GM12874 (cell line): ENCODE measurements around the gene TEX261.

Source experiments
- TF ChIP-seq, protein P1 (sequence below): IDR thresholded peaks from 2 replicates; pipeline ENCODE4 v1.5.1; 2011; ENCODE audit warnings: low read depth, mild to moderate bottlenecking, control low read depth, low read length, moderate library complexity; ENCODE audit not compliant: insufficient read depth

Gene TEX261

DNA sequence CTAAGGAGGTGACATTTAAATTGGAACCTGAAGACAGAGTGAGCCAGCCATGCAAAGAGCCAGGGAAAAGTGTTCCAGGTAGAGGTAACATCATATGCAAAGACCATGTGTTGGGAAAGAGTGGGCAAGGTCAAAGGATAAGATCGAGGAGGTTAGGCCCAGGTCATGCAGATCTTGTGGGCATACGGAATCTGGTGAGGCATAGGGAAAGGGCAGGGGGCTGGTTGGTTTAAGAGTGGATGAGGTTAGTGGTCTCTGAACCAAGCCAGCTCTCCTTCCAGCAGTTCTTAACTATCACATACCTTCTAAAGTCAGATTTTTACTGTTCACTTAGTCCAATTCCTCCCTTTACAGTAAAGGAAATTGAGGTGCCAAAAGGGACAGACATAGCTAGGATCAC lies 13.3 kb downstream of the TEX261 start:
- TF ChIP-seq, protein P1, sequence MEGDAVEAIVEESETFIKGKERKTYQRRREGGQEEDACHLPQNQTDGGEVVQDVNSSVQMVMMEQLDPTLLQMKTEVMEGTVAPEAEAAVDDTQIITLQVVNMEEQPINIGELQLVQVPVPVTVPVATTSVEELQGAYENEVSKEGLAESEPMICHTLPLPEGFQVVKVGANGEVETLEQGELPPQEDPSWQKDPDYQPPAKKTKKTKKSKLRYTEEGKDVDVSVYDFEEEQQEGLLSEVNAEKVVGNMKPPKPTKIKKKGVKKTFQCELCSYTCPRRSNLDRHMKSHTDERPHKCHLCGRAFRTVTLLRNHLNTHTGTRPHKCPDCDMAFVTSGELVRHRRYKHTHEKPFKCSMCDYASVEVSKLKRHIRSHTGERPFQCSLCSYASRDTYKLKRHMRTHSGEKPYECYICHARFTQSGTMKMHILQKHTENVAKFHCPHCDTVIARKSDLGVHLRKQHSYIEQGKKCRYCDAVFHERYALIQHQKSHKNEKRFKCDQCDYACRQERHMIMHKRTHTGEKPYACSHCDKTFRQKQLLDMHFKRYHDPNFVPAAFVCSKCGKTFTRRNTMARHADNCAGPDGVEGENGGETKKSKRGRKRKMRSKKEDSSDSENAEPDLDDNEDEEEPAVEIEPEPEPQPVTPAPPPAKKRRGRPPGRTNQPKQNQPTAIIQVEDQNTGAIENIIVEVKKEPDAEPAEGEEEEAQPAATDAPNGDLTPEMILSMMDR: no peak

DNA sequence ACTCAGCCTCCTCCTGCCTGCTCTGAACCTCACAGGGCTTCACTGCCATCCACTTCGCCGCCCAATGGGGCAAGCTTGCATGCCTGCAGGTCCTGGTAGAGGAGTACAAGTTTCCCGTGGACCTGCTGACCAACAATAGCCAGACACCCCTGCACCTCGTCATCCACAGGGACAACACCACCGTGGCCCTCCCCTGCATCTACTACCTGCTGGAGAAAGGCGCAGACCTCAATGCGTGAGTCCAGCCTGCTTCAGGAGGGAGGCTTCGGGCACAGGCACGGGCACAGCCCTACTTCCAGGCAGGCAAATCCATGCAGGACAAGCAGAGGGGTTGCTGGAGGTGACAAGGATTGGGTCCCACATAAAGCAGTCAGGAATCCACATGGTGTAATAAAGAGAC lies 15.0 kb downstream of the TEX261 start:
- TF ChIP-seq, protein P1: no peak

DNA sequence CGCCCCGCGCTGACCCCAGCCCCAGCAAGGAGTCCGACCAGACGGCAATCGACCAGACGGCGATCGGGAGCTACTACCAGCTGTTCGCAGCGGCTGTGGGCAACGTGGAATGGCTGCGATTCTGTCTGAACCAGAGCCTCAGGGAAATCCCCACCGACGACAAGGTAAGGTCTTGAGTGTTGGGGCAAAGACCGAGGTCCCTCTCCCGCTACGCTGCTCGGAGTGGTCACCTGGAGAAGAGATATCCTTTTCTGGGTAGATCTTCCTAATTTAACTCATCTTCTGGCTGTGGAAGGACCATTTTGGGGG lies 15.5 kb downstream of the TEX261 start:
- TF ChIP-seq, protein P1: no peak

DNA sequence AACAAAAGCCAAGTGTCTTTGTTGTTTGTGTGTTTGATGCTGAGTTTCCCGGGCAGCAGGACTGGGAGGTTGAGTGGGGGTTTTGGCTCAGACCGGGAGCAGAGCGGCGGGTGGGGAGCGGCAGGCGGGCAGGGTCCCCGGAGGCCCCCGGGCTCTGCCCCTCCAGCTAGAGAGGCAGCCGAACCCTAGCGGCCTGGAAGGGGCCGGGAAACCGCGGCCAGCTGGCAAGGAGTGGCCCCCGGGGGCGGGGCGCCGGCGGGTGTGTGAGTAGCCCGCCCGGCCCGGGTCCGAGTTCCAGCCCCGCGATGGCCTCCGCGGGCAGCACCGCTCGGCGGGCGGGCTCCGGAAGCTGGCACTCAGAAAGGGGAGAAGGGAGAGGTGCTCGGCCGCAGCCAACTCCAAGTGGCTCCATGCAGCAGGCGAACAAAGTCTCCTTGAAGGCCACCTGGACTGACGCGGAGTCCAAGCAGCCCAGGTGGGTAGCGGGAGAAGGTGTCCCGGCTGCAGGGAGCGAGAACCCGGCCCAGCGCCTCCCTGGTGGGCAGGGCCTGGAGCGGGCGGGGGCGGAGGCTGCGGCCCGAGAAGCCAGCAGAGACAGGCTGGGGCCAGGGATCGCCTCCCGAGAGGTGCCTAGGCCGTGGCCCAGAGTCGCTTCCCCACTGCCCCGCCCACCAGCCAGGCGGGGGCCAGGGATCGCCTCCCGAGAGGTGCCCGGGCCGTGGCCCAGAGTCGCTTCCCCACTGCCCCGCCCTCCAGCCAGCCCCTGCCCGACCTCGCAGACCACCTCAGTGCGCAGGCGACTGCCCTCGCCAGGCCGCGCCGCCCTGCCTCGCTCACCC lies 16.1 kb downstream of the TEX261 start, which contains the start of gene ANKRD53:
TSS of gene ANKRD53 (plus strand) at position 290 of the 839 bp plus-strand sequence. CDS start at position 306, 16 bp downstream.
- TF ChIP-seq, protein P1: no peak

DNA sequence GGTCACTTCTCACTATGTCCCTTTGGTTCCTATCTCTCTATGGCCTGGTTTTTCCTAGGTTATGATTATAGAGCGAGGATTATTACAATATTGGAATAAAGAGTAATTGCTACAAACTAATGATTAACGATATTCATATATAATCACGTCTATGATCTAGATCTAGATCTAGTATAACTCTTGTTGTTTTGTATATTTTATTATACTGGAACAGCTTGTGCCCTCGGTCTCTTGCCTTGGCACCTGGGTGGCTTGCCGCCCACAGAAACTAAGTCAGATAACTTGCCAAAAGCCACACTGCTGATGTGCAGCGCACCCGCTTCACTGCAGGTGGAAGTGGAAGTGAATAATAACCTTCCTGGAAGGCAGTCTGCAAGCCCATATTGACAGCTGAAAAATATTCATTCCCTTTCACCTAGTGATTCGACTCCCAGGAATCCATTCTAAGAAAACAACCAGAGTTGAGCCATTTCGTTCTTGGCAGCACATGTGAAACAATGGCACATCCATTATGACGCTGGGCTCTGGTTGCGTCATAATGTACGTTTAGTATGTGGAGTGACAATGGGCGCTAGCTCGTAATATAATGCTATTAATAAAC lies 17.0 kb downstream of the TEX261 start:
- TF ChIP-seq, protein P1: no peak

DNA sequence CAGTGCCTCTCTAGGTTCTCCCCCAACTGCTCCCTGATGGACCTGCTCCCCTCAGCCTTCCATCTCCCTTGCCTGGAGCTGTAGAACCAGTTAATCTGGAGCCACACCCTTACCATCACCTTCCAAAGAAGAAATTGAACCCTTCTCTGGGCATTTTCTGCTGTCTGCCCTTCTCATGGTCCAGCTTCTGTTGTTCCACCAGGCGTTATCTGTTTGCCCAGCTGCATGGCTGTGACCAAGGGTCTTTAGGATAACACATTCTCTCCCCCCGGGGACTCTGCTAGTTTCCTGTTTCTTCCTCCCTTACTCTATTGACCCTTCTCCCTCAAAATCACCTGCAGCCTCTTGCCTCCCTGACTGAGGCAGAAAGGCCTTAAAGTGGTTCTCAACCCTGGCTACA lies 19.4 kb downstream of the TEX261 start:
- TF ChIP-seq, protein P1: no peak

DNA sequence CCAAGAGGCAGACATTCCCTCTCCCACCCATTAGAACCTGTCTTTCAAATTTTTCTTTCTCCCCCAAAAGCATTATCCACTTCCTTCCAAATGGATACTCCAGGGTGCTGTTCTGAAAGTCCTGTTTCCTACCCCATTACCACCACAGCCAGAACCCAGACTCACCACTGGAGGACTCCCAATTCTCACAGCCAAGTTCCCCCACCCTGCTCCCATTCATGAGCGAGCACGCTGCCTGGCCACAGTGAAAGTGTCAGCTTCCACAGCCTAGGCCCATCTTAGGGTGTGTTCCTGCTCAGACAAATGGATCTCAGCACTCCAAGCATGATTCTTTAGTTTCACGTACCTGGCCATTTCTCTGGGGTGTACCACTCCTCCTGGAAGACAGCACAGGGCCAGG lies 20.1 kb downstream of the TEX261 start:
- TF ChIP-seq, protein P1: no peak
